Chondrocyte (in vitro differentiated cells): ENCODE data around the gene TMEM271. TPM values are rescaled to one million over a fixed set of nuclear protein-coding genes. Genes with fewer than 3 reads are reported as not detected.

Experiments used
- DNase-seq: peaks from one replicate; pipeline ENCODE4 v3.0.0; 2021; ENCODE audit warnings: mixed read lengths, low spot score
- H3K27ac Mint-ChIP-seq: one replicate; pipeline ENCODE4 v1.8.0; 2021; ENCODE audit warnings: mild to moderate bottlenecking, moderate library complexity, mixed read lengths; ENCODE audit not compliant: unreplicated experiment
- H3K27me3 Mint-ChIP-seq: 2 replicates; pipeline ENCODE4 v1.8.0; 2021; ENCODE audit warnings: low read depth, mixed read lengths
- H3K36me3 Mint-ChIP-seq: 2 replicates; pipeline ENCODE4 v1.8.0; 2021; ENCODE audit warnings: low read depth, mixed read lengths
- H3K4me1 Mint-ChIP-seq: 2 replicates; pipeline ENCODE4 v1.8.0; 2021; ENCODE audit warnings: low read depth, mild to moderate bottlenecking, mixed read lengths
- H3K4me3 Mint-ChIP-seq: one replicate; pipeline ENCODE4 v1.8.0; 2021; ENCODE audit warnings: mild to moderate bottlenecking, moderate library complexity, mixed read lengths; ENCODE audit not compliant: unreplicated experiment
- H3K9me3 Mint-ChIP-seq: 2 replicates; pipeline ENCODE4 v1.8.0; 2021; ENCODE audit warnings: low read depth, mixed read lengths
- total RNA-seq: library from RNA; stranded (reverse); gene quantifications from 3 replicates; pipeline ENCODE4 v1.2.1, GENCODE V29; 2021
- TF ChIP-seq, protein P1 (sequence below): fragments of 200-600 bp; sonication (generic); IDR thresholded peaks from 2 replicates; pipeline ENCODE4 v1.5.0; 2021; ENCODE audit warnings: antibody characterized with exemption, mild to moderate bottlenecking, moderate library complexity

The TMEM271 gene
- total RNA-seq, 1 donor from 2014 or later = not detected

DNA sequence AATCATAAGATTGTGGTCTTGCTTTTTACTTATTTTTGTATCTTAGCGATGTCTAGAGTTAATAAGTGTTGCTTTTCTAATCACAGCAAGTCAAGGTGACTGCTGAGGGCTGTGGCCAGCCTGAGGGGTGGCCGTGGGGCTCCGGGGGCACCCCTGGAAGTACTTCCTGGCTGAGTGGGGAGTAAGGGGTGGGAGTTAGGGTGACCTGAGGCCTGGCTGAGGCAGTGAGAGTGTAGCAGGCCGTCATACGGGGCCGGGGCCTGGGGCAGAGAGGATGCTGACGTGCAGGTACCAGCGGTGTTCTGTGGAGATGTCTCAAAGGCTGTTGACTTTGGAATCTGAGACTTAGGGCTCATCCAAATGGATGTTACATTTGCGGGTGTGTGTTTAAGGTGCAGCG lies 47.8 kb downstream of the TMEM271 start:
- TF ChIP-seq, protein P1, sequence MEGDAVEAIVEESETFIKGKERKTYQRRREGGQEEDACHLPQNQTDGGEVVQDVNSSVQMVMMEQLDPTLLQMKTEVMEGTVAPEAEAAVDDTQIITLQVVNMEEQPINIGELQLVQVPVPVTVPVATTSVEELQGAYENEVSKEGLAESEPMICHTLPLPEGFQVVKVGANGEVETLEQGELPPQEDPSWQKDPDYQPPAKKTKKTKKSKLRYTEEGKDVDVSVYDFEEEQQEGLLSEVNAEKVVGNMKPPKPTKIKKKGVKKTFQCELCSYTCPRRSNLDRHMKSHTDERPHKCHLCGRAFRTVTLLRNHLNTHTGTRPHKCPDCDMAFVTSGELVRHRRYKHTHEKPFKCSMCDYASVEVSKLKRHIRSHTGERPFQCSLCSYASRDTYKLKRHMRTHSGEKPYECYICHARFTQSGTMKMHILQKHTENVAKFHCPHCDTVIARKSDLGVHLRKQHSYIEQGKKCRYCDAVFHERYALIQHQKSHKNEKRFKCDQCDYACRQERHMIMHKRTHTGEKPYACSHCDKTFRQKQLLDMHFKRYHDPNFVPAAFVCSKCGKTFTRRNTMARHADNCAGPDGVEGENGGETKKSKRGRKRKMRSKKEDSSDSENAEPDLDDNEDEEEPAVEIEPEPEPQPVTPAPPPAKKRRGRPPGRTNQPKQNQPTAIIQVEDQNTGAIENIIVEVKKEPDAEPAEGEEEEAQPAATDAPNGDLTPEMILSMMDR = no peak
- Mint-ChIP-seq H3K4me3 (no peak overlapping the region), H3K4me1 (no peaks in the 10 kb centered on the region), H3K27me3 (no peaks in the 10 kb centered on the region), H3K27ac (no peak overlapping the region), H3K36me3 (peaks cover 37% of the 10 kb centered on the region), H3K9me3 (no peaks in the 10 kb centered on the region)
- no peak for DNase-seq

- Mint-ChIP-seq H3K27ac (no peak overlapping the region), H3K4me3 (no peak overlapping the region), H3K9me3 (no peaks in the 10 kb centered on the region), H3K4me1 (no peaks in the 10 kb centered on the region), H3K27me3 (no peaks in the 10 kb centered on the region), H3K36me3 (peaks cover 32% of the 10 kb centered on the region)
- no peak for DNase-seq
- TF ChIP-seq, protein P1 = no peak
These were observed 49.1 kb downstream of the TMEM271 start for GRCh38 chr4:526971-527460.

DNA sequence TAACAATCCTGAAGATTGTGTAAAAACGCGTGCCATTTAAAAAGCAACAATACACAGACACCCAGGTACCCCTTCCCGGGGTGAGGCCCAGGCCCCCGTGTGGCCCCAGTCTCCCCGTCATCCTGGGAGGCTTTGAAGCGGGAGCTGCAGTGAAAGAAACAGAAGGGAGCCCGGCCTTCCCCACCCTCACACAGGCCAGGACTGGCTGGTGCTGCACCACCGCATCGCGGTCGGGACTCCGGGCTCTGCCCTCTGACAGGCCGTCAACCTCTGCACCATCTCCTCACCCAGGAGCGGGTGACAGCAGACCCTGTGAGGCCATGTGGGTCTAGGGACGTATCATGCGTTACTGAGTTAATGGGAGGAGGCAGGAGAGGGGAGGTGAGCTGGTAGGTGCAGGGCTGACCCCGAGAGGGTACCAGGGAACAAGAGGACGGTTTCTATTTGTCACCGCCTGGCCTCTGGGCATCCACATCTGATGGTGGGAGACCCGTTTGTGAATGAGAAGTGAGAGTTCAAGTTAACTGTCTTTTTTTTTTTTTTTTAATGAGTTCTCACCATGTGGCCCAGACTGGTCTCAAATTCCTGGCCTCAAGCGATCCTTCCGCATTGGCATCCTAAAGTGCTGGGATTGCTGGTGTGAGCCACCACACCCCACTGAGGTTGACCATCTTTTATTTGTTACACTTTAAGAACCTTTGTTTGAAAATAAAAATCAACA lies 49.7 kb downstream of the TMEM271 start:
- H3K4me3 Mint-ChIP-seq = no peak overlapping the region
- H3K4me1 Mint-ChIP-seq = no peaks in the 10 kb centered on the region
- H3K27ac Mint-ChIP-seq = no peak overlapping the region
- H3K27me3 Mint-ChIP-seq = no peaks in the 10 kb centered on the region
- H3K36me3 Mint-ChIP-seq = peaks cover 35% of the 10 kb centered on the region
- TF ChIP-seq, protein P1 = no peak
- no peak for DNase-seq
- no peaks in the 10 kb centered on the region for H3K9me3 Mint-ChIP-seq

DNA sequence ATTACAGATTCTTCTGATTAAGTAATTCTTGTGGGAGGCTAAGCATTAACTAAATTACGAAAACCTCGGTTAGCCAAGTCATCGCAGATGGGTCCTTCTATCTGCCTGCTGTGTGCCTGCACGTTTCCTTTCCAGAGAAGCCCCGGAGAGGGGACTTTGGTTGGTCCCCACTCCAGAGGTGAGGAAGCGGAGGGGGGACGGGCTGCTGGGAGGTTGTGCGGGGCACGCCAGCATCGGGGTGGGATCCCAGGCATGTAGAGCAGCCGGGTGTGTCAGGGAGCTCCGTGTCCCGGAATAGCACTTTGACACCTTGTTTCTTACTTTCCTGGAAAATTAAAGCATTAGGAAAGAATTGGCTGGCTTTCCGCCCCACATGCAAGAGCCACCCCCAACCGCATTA lies 50.4 kb downstream of the TMEM271 start:
- TF ChIP-seq, protein P1 = no peak
- no peak overlapping the region for H3K4me3 Mint-ChIP-seq
- H3K36me3 Mint-ChIP-seq = peaks cover 35% of the 10 kb centered on the region
- H3K27ac Mint-ChIP-seq = no peak overlapping the region
- no peaks in the 10 kb centered on the region for H3K27me3 Mint-ChIP-seq
- H3K9me3 Mint-ChIP-seq = no peaks in the 10 kb centered on the region
- H3K4me1 Mint-ChIP-seq = no peaks in the 10 kb centered on the region
- DNase-seq = no peak

- Mint-ChIP-seq H3K4me1 (no peaks in the 10 kb centered on the region), H3K27ac (no peak overlapping the region), H3K36me3 (peaks cover 33% of the 10 kb centered on the region), H3K27me3 (no peaks in the 10 kb centered on the region), H3K4me3 (no peak overlapping the region), H3K9me3 (no peaks in the 10 kb centered on the region)
- TF ChIP-seq, protein P1 = no peak
- DNase-seq = no peak
These were observed 51.9 kb downstream of the TMEM271 start for GRCh38 chr4:524196-524595.

Other genes starting within 250 kb of the TMEM271 start
- gene ZNF141, start 238.5 kb downstream of the TMEM271 start, total RNA-seq = 7.9 to 13.7 TPM (median 7.9 TPM) in 3 replicates
- 17.2 to 24.6 TPM (median 18.6 TPM) in 3 replicates for gene ZNF721, start 77.1 kb downstream of the TMEM271 start, total RNA-seq
- gene PIGG, start 77.1 kb downstream of the TMEM271 start, total RNA-seq = 48.8 to 67.1 TPM (median 55.2 TPM) in 3 replicates
- gene PDE6B, start 49.3 kb upstream of the TMEM271 start, total RNA-seq = 0.46 to 2.3 TPM (median 2.3 TPM) in 3 replicates
- 240 to 279 TPM (median 256 TPM) in 3 replicates for gene ATP5ME, start 98.0 kb upstream of the TMEM271 start, total RNA-seq
- gene MYL5, start 98.2 kb upstream of the TMEM271 start, total RNA-seq = 22.8 to 26.5 TPM (median 25.6 TPM) in 3 replicates
- 0.85 to 1.3 TPM (median 0.89 TPM) in 3 replicates for gene SLC49A3, start 112.9 kb upstream of the TMEM271 start, total RNA-seq
- gene PCGF3, start 129.5 kb upstream of the TMEM271 start, total RNA-seq = 54.1 to 60.8 TPM (median 55.4 TPM) in 3 replicates
- not detected in 3 replicates for gene CPLX1, start 249.8 kb upstream of the TMEM271 start, total RNA-seq